Measurements from ENCODE around the gene QPCTL. TPM values are rescaled to one million over a fixed set of nuclear protein-coding genes. Genes with fewer than 3 reads are reported as not detected.
A peak's percentile ranks its signal among the peaks of the same experiment; 100 is the strongest.

Gene QPCTL
- total RNA-seq (10 to 100 TPM in 4 of 9 donors, 1 to 10 TPM in 5; 2.8 to 14.4 (median 9.8) TPM), polyA plus RNA-seq (10 to 100 TPM in 2 of 3 donors, 1 to 10 TPM in 1; 5.2 to 17.2 (median 14.1) TPM)
- long read RNA-seq, donor 1, partial matches to known transcripts: 0 of 2 reads
- long read RNA-seq, donor 1, other reads (novel, unspliced or antisense): 0 of 2 reads
- long read RNA-seq, donor 2: 0 reads
- long read RNA-seq, donor 3, partial matches to known transcripts: 0 of 1 reads
- long read RNA-seq, donor 3, other reads (novel, unspliced or antisense): 0 of 1 reads
- long read RNA-seq, donor 4, partial matches to known transcripts: 0 of 1 reads
- long read RNA-seq, donor 4, other reads (novel, unspliced or antisense): 1 of 1 reads
- long read RNA-seq, donor 5, partial matches to known transcripts: 0 of 1 reads
- long read RNA-seq, donor 5, other reads (novel, unspliced or antisense): 0 of 1 reads
- long read RNA-seq, donor 6: 0 reads
- long read RNA-seq, donor 7, partial matches to known transcripts: 0 of 2 reads
- long read RNA-seq, donor 7, other reads (novel, unspliced or antisense): 0 of 2 reads
- long read RNA-seq, donor 8: 0 reads
- long read RNA-seq, donor 9: 0 reads
- long read RNA-seq, donor 10: 0 reads

GRCh38 chr19:45692187-45693105 lies at the start of gene QPCTL:
TSS of gene QPCTL (plus strand) at chr19:45692666. CDS start at chr19:45692704, 38 bp downstream.
- Histone ChIP-seq H3K9me3 (replicated peaks in 1 of 3) (no peaks in the 10 kb centered on the region), H3K27ac (peak within 1 kb of the TSS; percentile 87 to 96 (median 91)), H3K4me3 (peak within 1 kb of the TSS in 3 of 4 donors; percentile 90 to 93 (median 91)), H3K4me1 (replicated peaks in 1 of 2) (peaks cover 8 to 15% of the 10 kb centered on the region in 2 donors), H3K27me3 (no peaks in the 10 kb centered on the region), H3K36me3 (replicated peaks in 1 of 2) (peaks cover 0 to 25% of the 10 kb centered on the region in 2 donors)
- peak; percentile 96 to 100 (median 99) for DNase-seq
- intact Hi-C loops (cut with DNase I): no loop called here
- peak; percentile 44 to 85 for TF ChIP-seq POLR2A (IDR thresholded peaks at IDR 0.05)
- peak in 1 of 6 experiments; percentile 14 for TF ChIP-seq CTCF (IDR thresholded peaks at IDR 0.05)
- 0 to 1% (median 0%) methylated on average over 20 to 70 of the region's 70 CpGs for WGBS, 4 donors

GRCh38 chr19:45643024-45643926 lies 49.2 kb upstream of the QPCTL start:
- Histone ChIP-seq H3K4me1 (replicated peaks in 1 of 2) (peaks cover 23 to 40% of the 10 kb centered on the region in 2 donors), H3K4me3 (no peak overlapping the region), H3K27ac (peak overlapping the region in 3 of 5 donors; percentile 15 to 94 (median 87)), H3K9me3 (replicated peaks in 1 of 3) (no peaks in the 10 kb centered on the region), H3K36me3 (replicated peaks in 1 of 2) (no peaks in the 10 kb centered on the region), H3K27me3 (no peaks in the 10 kb centered on the region)
- TF ChIP-seq CTCF (IDR thresholded peaks at IDR 0.05): peak; percentile 94 to 99 (median 98)
- no peak for TF ChIP-seq POLR2A (IDR thresholded peaks at IDR 0.05)
- intact Hi-C loops (cut with DNase I): loop anchor here (2.0 to 10.0 kb wide), 4 partner anchors 36 to 120 kb away; partner anchors contain the start of gene GPR4 (in 1 of the 2)
- 3 to 24% (median 16%) methylated on average over 21 to 39 of the region's 39 CpGs for WGBS, 4 donors
- DNase-seq: peak; percentile 81 to 93 (median 87)

GRCh38 chr19:45643927-45644771 lies 48.3 kb upstream of the QPCTL start:
- 52 to 56% (median 54%) methylated on average over 12 to 14 of the region's 14 CpGs for WGBS, 4 donors
- DNase-seq: no peak
- Histone ChIP-seq H3K36me3 (replicated peaks in 1 of 2) (no peaks in the 10 kb centered on the region), H3K4me1 (replicated peaks in 1 of 2) (peaks cover 23 to 32% of the 10 kb centered on the region in 2 donors), H3K4me3 (no peak overlapping the region), H3K27me3 (no peaks in the 10 kb centered on the region), H3K9me3 (replicated peaks in 1 of 3) (no peaks in the 10 kb centered on the region), H3K27ac (peak overlapping the region in 1 of 5 donors; percentile 52)
- intact Hi-C loops (cut with DNase I): loop anchor here (2.0 to 10.0 kb wide), 4 partner anchors 37 to 121 kb away; partner anchors contain the start of gene GPR4 (in 1 of the 2)
- TF ChIP-seq POLR2A (IDR thresholded peaks at IDR 0.05) (no peak), CTCF (IDR thresholded peaks at IDR 0.05) (no peak)

Measured in adrenal gland (tissue), 19 donors.